ENCODE measurements around the gene CXXC5.

CXXC5 gene

DNA sequence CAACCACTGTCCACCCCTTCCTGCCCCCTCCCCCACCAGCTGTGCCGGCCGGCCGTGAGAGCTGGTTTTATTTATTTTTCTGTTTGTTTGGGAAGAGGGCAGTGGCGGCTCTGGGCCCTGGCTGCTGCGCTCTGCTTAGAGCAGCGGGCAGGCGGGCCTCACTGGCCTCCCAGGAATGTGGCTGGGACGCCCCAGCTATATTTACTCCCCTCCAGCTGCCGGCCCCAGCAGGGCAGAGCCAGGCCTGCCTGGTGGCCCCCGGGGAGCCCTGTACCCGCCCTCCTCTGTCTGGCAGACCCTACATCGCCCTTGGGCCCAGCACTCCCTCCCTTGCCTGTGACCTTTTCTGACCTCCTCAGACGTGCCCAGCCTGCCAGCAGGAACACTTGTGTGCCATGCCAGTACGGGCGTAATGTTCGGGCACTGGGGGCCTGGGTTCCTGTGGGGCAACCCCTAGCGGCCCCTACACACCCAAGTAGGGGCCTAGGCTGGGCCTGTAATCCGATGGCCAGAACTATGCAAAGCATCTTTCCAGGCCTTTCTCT is 7.7 kb downstream of the CXXC5 start:
- H3K36me3 ChIP-seq, result no peaks in the 10 kb centered on the region; the same call in 1 of the 2 replicates
- peak overlapping the region; percentile 68 for H3K9ac ChIP-seq
- H3K27ac ChIP-seq, result peak overlapping the region; percentile 78
- H3K27me3 ChIP-seq, result no peaks in the 10 kb centered on the region
- TF ChIP-seq Cebpa-rat (IDR thresholded peaks at IDR 0.05), result no peak
- H3K9me3 ChIP-seq, result no peaks in the 10 kb centered on the region
- peak overlapping the region; percentile 93 for H3K4me2 ChIP-seq
- H3K4me1 ChIP-seq, result peaks cover 99% of the 10 kb centered on the region
- H4K20me1 ChIP-seq, result peaks cover 97% of the 10 kb centered on the region
- H3K4me3 ChIP-seq, result peak overlapping the region; percentile 47; the same call in 1 of the 2 replicates

DNA sequence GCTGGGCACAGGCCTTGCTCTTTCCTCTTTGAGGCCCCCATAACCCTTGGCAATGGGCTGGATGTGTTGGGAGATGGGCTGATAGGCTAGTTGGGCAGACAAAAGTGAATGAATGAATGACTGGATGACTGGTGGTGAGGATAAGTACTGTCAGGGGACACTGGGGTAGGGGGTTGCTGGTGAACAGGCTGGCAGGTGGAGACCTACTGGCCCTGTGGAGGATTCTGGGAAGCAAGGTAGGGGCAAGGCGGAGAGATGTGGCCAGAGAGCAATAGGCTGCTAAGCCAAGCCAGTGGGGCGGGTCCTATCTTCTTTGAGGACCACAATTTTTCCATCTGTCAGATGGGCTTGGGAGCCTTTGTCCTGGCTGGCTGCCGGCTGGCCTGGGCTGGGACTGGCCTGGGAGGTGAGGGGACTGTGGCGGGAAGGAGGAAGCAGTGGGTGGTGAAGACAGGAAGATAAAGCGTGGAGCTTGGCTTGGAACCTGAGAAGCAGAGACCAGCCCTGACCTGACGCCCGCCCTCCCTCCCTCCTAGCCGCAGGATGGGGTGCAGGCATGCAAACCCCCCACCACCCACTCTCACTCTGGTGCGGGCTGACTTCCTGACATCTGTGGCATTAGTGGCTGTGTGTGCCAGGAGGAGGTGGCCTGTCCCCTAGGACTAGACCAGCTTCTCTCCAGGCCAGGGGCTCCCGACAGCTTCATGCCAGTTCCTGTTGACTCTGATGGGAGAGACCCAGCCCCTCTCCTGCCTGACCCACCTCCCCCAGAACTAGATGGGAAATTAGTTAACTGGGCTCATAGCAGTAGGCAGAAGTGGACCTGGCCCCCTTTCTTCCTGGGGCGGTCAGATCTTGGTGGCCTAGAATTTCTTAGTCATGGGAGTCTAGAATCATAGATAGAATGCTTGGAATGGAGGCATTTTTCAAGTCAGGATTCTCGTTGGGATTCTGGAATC is 9.5 kb downstream of the CXXC5 start:
- Histone ChIP-seq H3K9ac (peak overlapping the region; percentile 77), H3K4me3 (no peak overlapping the region), H3K4me2 (peak overlapping the region; percentile 93), H3K9me3 (no peaks in the 10 kb centered on the region), H3K4me1 (peaks cover 99% of the 10 kb centered on the region), H3K36me3 (peaks cover 5% of the 10 kb centered on the region; the same call in 1 of the 2 replicates), H4K20me1 (peaks cover 97% of the 10 kb centered on the region), H3K27me3 (no peaks in the 10 kb centered on the region), H3K27ac (peak overlapping the region; percentile 85)
- no peak for TF ChIP-seq Cebpa-rat (IDR thresholded peaks at IDR 0.05)

DNA sequence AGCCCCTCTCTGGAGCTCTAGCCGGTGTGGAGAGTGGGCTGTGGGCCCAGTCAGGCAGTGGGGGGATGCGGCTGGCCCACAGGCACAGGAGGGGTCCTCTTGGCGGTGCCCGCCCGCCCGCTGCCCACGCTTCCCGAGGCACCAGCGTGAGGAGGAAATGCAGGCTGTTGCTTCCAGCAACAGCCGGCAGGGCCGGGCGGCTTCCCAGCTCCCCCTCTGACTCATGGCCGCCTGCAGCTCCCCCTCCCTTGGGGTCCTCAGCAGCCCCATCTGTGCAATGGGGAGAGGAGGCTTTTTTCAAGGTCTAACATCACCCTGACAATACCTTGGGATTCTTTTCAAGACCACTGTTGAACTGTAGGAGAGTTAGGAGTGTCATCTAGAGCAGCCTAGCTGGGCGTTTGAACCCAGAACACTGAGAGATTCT is 10.4 kb downstream of the CXXC5 start:
- peaks cover 99% of the 10 kb centered on the region for H3K4me1 ChIP-seq
- no peaks in the 10 kb centered on the region for H3K9me3 ChIP-seq
- H3K4me3 ChIP-seq, result peak overlapping the region; percentile 58
- peak overlapping the region; percentile 77 for H3K9ac ChIP-seq
- no peak for TF ChIP-seq Cebpa-rat (IDR thresholded peaks at IDR 0.05)
- H3K27ac ChIP-seq, result peak overlapping the region; percentile 85
- H3K4me2 ChIP-seq, result peak overlapping the region; percentile 93
- H4K20me1 ChIP-seq, result peaks cover 97% of the 10 kb centered on the region
- H3K36me3 ChIP-seq, result peaks cover 6% of the 10 kb centered on the region; the same call in 1 of the 2 replicates
- H3K27me3 ChIP-seq, result no peaks in the 10 kb centered on the region

DNA sequence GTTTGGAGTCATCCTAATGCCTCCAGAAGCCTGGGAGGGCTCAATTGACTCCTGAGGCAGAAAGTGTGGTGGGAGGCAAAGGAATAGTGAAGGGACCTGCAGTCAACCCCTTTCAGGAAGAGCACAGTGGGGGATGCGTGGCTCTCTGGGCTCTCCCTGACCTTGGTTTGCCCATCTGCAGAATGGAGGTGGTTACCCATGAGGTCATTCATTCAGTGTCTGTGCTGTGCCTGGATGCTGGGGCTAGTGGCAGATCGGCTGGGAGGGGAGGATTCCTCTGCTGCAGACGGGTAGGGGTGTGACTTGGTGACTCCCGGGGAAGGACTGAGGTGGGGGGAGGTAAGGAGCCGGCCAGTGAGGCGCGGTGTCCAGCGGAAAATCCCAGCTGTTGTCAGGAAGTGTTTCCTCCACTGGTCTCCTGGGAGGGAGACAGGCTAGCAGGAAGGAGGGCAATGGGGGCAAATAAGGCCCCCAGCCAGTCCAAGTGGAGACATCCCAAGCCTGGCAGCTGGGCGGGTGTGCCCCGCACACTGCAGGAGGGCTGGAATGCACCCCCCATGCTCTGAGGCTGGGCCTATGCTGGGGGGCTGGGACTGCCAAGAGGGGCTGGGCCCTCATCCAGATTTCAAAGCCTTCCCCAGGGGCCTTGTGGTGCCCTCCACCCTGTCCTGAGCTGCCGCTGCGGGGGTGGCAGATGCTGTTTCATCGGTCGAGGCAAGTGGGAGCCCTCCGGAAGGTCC is 10.9 kb downstream of the CXXC5 start:
- H4K20me1 ChIP-seq, result peaks cover 97% of the 10 kb centered on the region
- peaks cover 99% of the 10 kb centered on the region for H3K4me1 ChIP-seq
- peak overlapping the region; percentile 85 for H3K27ac ChIP-seq
- peak overlapping the region; percentile 58 for H3K4me3 ChIP-seq
- H3K36me3 ChIP-seq, result peaks cover 6% of the 10 kb centered on the region; the same call in 1 of the 2 replicates
- peak overlapping the region; percentile 93 for H3K4me2 ChIP-seq
- H3K9ac ChIP-seq, result peak overlapping the region; percentile 77
- H3K27me3 ChIP-seq, result no peaks in the 10 kb centered on the region
- TF ChIP-seq Cebpa-rat (IDR thresholded peaks at IDR 0.05), result no peak
- H3K9me3 ChIP-seq, result no peaks in the 10 kb centered on the region

DNA sequence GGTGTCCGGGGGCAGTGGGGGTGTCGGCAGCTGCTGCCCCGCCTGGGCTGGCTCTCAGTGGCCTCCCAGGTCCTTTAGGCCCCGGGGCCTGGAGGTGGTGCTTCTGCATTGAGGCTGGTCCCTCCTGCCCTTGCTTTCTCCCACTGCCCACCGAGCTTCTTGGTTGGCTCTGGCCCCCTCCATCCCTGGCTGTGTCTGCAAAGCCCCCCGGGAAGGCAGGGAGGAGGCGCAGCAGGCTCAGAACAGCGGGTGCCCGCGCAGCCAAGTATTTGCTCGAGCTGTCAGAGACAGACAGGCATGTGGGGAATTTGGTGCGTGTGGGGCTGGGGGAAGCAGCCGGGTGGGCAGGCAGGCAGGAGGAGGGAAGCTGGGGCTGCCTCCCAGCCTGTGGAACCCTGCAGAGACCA is 11.5 kb downstream of the CXXC5 start:
- Histone ChIP-seq H3K9me3 (no peaks in the 10 kb centered on the region), H3K4me3 (peak overlapping the region; percentile 58), H3K9ac (peak overlapping the region; percentile 77), H3K4me2 (peak overlapping the region; percentile 93), H3K4me1 (peaks cover 99% of the 10 kb centered on the region), H3K27ac (peak overlapping the region; percentile 85), H4K20me1 (peaks cover 97% of the 10 kb centered on the region), H3K27me3 (no peaks in the 10 kb centered on the region), H3K36me3 (peaks cover 6% of the 10 kb centered on the region; the same call in 1 of the 2 replicates)
- no peak for TF ChIP-seq Cebpa-rat (IDR thresholded peaks at IDR 0.05)

DNA sequence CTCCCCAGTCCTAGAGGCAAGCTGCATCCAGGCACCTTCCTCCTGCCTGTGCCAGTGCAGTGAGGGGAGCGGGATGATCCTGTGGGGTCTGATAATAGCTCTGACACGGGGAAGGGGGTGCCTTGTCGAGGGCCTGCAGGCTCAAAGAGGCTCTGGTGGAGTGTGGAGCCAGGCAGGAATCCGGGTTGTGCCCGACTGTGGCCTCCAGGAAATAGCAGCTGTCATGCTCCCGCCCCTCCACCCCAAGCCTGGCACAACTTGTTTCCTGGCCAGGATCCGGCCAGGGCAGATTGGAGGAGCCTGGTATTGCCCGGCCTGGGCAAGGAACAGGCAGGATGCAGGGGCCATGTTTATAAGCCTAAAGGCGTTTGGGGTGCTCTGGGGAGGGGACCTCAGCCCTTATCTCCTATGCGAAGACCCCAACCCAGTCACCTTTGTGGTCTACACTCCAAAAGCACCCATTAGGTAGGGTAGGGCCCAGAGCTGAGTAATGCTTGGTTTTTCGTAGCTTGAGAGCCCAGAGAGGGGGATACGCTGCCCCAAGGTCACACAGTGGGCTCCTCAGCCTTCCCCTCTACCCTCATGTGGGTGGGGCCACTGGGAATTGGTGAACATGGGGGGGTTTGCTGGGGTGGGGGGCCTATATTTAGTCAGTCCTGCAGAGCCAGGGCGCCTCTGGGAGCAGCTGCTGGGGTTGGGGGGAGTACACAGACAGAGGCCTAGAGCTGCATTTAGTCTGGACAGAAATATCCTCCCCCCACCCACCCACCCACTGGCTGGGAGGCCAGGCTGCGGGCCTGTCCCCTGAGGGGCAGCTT is 12.2 kb downstream of the CXXC5 start:
- Histone ChIP-seq H3K36me3 (peaks cover 6% of the 10 kb centered on the region; the same call in 1 of the 2 replicates), H3K4me3 (peak overlapping the region; percentile 58), H3K27ac (peak overlapping the region; percentile 85), H3K4me1 (peaks cover 99% of the 10 kb centered on the region), H3K9ac (peak overlapping the region; percentile 77), H3K4me2 (peak overlapping the region; percentile 93), H3K27me3 (no peaks in the 10 kb centered on the region), H3K9me3 (no peaks in the 10 kb centered on the region), H4K20me1 (peaks cover 97% of the 10 kb centered on the region)
- no peak for TF ChIP-seq Cebpa-rat (IDR thresholded peaks at IDR 0.05)

DNA sequence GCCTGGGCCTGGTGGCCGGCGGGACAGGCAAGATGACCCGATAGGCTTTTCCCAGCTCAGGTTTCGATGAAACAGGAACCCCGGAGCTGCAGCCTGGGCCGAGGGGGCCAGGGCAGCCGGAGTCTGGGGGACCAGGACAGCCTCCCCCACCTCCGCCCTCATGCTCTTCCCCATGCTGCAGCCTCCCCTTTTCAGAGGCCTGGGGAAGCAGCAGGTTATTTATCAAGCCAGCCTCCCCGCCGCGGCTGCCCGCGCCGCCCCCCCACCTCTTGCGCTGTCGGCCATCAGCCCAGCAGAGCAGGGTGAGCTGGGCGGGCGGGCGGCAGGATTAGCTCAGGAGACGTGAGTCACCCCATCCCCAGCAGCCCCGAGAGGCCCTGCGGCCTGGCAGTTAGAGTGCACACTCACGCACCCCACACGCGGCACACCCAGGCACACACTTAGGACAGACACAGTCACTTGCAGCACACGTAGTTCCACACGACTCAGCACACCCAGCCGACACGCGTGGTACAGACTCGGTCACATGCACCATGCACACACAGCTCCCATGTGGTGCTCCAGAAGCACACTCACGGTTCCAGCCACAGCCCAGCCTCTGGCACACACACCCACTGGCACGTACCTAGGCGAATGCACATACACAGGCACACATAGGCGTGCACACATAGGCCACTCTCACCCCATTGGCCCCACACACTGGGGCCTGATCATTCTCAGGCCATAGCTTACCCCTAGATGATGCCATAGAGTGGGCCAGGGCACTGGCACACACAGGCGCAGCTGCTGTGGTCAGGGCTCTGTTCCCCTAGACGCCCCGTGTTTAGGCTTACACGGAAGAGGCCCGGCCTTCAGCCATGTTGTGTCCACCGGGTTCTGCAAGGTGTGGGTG is 13.0 kb downstream of the CXXC5 start:
- no peak for TF ChIP-seq Cebpa-rat (IDR thresholded peaks at IDR 0.05)
- Histone ChIP-seq H3K9me3 (no peaks in the 10 kb centered on the region), H3K36me3 (peaks cover 6% of the 10 kb centered on the region; the same call in 1 of the 2 replicates), H3K9ac (peak overlapping the region; percentile 69), H3K27me3 (no peaks in the 10 kb centered on the region), H3K27ac (peak overlapping the region; percentile 85), H3K4me1 (peaks cover 99% of the 10 kb centered on the region), H4K20me1 (peaks cover 97% of the 10 kb centered on the region), H3K4me3 (peak overlapping the region; percentile 58), H3K4me2 (peak overlapping the region; percentile 93)

DNA sequence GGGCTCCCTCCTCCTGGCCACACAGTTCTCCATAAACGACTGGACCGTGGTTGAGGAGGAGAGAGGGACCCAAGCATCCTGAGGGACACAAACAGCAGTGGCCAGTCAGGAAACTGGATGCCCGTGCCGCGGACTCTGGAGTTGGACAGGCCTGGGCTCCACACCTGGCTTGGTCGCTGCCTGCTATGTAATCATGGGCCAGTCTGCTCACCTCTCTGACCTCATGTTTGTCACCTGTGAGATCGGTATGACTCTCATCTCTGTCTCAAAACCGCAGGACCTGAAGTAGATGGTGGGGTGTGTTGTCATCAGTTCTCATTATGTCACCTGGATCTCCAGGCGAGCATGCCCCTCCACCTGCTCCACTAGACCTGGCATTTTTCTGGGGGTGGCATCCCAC is 14.5 kb downstream of the CXXC5 start:
- Histone ChIP-seq H3K4me2 (peak overlapping the region; percentile 93), H3K27ac (0 out of 2 replicates have a peak overlapping the region, but pooled peaks have one; percentile 18), H3K36me3 (peaks cover 6% of the 10 kb centered on the region; the same call in 1 of the 2 replicates), H3K4me1 (peaks cover 99% of the 10 kb centered on the region), H3K9ac (no peak overlapping the region), H3K27me3 (no peaks in the 10 kb centered on the region), H3K4me3 (no peak overlapping the region), H3K9me3 (no peaks in the 10 kb centered on the region), H4K20me1 (peaks cover 97% of the 10 kb centered on the region)
- TF ChIP-seq Cebpa-rat (IDR thresholded peaks at IDR 0.05), result no peak

Measured in BLaER1 (cell line).